Epithelial cell of esophagus (primary cell): ENCODE measurements around the gene CACNG5.

ENCODE experiments used
- DNase-seq: peaks from one replicate; pipeline ENCODE4 v3.0.0; 2010; ENCODE audit warnings: low read depth
- H3K4me3 ChIP-seq: 2 replicates; pipeline ENCODE4 v1.5.1; 2011; ENCODE audit warnings: mild to moderate bottlenecking, low read length, control low read depth
- CTCF ChIP-seq: IDR thresholded peaks from 2 replicates; pipeline ENCODE4 v1.5.1; 2011; ENCODE audit warnings: low read depth, mild to moderate bottlenecking, low read length, control low read depth, inconsistent platforms; ENCODE audit not compliant: insufficient read depth; ENCODE audit errors: missing control alignments

CACNG5 gene

DNA sequence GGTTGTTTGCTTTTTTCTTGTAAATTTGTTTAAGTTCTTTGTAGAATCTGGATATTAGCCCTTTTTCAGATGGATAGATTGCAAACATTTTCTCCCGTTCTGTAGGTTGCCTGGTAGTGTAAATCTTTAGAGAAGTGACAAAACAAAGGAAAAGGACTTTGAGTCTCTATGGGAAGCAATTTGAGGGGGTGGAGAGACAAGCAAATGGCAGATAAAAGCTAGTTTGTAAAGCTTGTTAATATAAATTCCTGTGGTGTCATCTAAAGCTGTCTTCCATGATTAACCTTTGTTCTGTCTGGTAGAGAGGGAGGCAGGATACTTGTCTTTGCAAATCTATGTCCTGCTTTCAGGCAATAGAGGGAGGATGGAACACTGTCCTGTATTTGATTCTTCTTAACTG lies 89.0 kb downstream of the CACNG5 start:
- DNase-seq: no peak
- no peak for TF ChIP-seq CTCF
- no peak overlapping the region for H3K4me3 ChIP-seq

DNA sequence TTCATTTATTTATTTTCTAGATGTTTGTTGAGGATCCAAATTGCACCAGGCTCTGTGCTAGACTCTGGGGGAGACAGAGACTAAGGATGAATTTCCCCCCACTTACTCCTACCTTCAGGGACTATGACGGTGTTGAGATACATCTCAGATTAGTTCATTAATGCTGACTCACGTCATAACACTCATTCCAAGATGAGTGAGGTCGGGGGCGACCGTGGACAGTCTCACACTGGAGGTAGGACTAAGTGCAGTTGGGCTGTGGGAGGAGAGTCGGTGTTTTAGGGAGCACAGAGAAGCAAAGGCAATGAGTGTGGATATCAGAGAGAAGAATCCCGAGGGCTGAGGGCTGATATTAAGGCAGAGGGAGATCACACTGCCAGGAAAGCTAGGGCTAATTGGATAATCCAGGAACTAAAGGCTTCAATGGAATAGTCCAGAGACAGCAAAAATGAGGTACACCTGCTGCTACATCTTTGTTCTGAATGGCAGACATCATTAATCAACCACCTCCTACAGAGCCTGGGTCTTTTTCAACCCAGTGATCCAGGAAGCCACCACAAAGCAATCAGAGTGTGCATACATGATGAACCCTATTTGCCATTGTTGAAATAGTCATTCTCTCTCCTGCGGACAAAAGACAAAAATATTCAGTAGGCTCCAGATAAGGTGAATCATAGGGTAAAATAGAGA lies 91.0 kb downstream of the CACNG5 start:
- H3K4me3 ChIP-seq: no peak overlapping the region
- DNase-seq: no peak
- TF ChIP-seq CTCF: no peak

DNA sequence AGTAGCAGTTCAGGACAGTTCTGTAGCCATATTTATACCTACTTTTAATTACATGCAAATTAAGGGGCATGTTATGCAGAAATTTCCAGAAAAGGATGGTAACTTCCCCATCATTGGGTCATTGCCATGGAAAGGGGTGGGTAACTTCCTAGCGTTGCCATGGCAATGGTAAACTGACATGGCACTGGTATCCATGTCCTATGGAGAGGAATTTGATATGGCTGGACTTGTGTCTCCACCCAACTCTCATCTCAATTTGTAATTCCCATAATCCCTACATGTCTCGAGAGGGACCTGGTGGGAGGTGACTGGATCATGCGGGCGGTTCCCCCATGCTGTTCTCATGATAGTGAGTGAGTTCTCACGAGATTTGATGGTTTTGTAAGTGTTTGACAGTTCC lies 94.0 kb downstream of the CACNG5 start:
- DNase-seq: no peak
- no peak for TF ChIP-seq CTCF
- H3K4me3 ChIP-seq: no peak overlapping the region

DNA sequence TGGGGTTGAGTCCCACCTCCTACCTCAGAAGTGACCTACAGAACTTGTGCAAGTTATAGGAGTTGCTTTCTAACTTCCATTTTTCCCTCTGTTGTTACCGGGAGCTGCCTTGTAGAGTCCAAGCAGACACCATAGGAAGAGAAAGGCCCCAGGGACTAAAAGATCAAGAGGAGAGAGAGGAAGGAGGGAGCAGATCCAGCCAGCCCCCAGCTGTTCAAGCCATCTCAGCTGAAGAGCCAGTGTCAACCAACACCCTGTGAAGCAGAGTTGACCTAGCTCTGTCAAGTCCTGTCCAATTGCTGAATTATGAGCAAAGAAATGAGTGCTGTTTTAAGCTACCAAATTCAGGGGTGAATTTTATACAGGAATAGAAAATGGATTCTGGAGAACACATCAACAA lies 94.7 kb downstream of the CACNG5 start:
- no peak for TF ChIP-seq CTCF
- no peak for DNase-seq
- H3K4me3 ChIP-seq: no peak overlapping the region

- DNase-seq: peak; percentile 27
- no peak overlapping the region for H3K4me3 ChIP-seq
- TF ChIP-seq CTCF: no peak
Measured at GRCh38 chr17:66930933-66931332, 96.0 kb downstream of the CACNG5 start.

DNA sequence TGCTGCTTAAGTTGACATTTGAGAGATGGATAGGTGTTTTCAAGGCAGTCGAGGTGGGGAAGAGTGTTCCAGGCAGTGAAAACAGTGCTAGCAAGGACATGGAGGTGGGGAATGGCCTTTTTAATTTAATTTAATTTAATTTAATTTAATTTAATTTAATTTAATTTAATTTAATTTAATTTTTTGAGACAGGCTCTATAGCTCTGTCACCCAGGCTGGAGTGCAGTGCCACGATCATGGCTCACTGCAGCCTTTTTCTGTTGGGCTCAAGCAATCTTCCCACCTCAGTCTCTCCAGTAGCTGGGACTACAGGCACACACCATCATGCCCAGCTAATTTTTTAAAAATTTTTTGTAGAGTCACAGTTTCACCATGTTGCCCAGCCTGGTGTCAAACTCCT lies 97.4 kb downstream of the CACNG5 start:
- H3K4me3 ChIP-seq: no peak overlapping the region
- TF ChIP-seq CTCF: no peak
- DNase-seq: no peak

DNA sequence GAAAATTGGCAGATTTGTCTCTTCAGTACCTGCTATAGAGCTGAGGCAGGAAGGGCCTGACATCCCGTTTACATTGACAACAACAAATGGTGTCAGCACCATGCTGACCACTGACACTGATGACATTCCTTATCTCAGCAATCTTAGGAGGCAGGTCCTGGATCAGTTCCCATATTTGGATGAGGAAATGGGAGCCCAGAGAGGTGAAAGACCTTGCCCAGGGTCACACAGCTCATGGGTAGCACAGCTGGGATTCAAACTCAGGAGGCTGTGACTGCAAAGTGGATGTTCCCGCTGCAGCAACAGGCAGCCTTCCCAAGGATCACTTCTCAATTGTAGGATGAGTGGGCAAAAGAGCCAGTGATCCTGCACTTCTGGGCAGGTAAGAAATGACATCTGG lies 99.1 kb downstream of the CACNG5 start:
- H3K4me3 ChIP-seq: no peak overlapping the region
- TF ChIP-seq CTCF: no peak
- DNase-seq: no peak
